SK-N-SH (cell line): ENCODE results near the gene SLC47A2. TPM values are rescaled to one million over a fixed set of nuclear protein-coding genes. Genes with fewer than 3 reads are reported as not detected.

Experiments used
- CTCF ChIA-PET: fragments of 300-600, 350-600 bp; formaldehyde crosslinking; extraction: SDS; loops from one replicate; lab custom pipeline; 2021; lab: Yijun Ruan, JAX
- POLR2A ChIA-PET: fragments of 350-600 bp; sonication (Branson Sonifier 250); formaldehyde crosslinking; extraction: SDS; loops from one replicate; lab custom pipeline; 2020; ENCODE audit warnings: antibody characterized with exemption, inconsistent platforms; lab: Yijun Ruan, JAX
- DNase-seq: peaks from one replicate; pipeline ENCODE4 v3.0.0; 2012
- H2AFZ ChIP-seq: fragments of 200-600 bp; sonication (generic); 2 replicates; pipeline ENCODE4 v1.8.1; 2016; ENCODE audit warnings: antibody characterized with exemption, mild to moderate bottlenecking, low read depth
- H3F3A ChIP-seq: fragments of 200-600 bp; sonication (generic); replicated peaks from 2 replicates; pipeline ENCODE3; 2016; ENCODE audit warnings: antibody characterized with exemption, mild to moderate bottlenecking; ENCODE audit not compliant: insufficient read depth
- H3K27ac ChIP-seq, 2 experiments: fragments of 200-500 bp in 1 of 2; fragments of 200-600 bp in 1 of 2; sonication (Bioruptor generic) in 1 of 2; sonication (generic), shearing (Covaris generic) in 1 of 2; 2 replicates each; pipeline versions ENCODE4 v1.5.1 to v1.6.1; 2014 to 2016; ENCODE audit warnings: low read depth in 2 of 2, inconsistent platforms in 1 of 2, low read length in 1 of 2, mild to moderate bottlenecking in 1 of 2, mixed read lengths in 1 of 2
- H3K27me3 ChIP-seq: fragments of 200-600 bp; sonication (generic), shearing (Covaris generic); 2 replicates; pipeline ENCODE4 v1.6.1; 2016; ENCODE audit warnings: mixed run types; ENCODE audit not compliant: insufficient read depth
- H3K36me3 ChIP-seq, 2 experiments: fragments of 200-500 bp in 1 of 2; fragments of 200-600 bp in 1 of 2; sonication (Bioruptor generic) in 1 of 2; sonication (generic) in 1 of 2; replicated peaks in 1 of 2; 2 replicates each; pipeline versions ENCODE3 to v1.5.1; 2014 to 2016; ENCODE audit warnings: low read length in 1 of 2, mild to moderate bottlenecking in 1 of 2; ENCODE audit not compliant: insufficient read depth in 2 of 2, control insufficient read depth in 1 of 2
- H3K4me1 ChIP-seq, 2 experiments: fragments of 200-500 bp in 1 of 2; fragments of 200-600 bp in 1 of 2; sonication (Bioruptor generic) in 1 of 2; sonication (generic), shearing (Covaris generic) in 1 of 2; 2 replicates each; pipeline versions ENCODE4 v1.5.1 to v1.6.1; 2014 to 2016; ENCODE audit warnings: low read depth in 1 of 2, low read length in 1 of 2, mixed run types in 1 of 2; ENCODE audit not compliant: insufficient read depth in 2 of 2, control insufficient read depth in 1 of 2
- H3K4me2 ChIP-seq: fragments of 200-600 bp; sonication (generic), shearing (Covaris generic); 2 replicates; pipeline ENCODE4 v1.6.1; 2017; ENCODE audit warnings: mixed run types
- H3K4me3 ChIP-seq, 2 experiments: fragments of 200-500 bp in 1 of 2; fragments of 200-600 bp in 1 of 2; sonication (Bioruptor generic) in 1 of 2; sonication (generic), shearing (Covaris generic) in 1 of 2; 2 replicates each; pipeline versions ENCODE4 v1.5.1 to v1.8.1; 2014 to 2016; ENCODE audit warnings: low read depth in 2 of 2, inconsistent platforms in 1 of 2, low read length in 1 of 2, mild to moderate bottlenecking in 1 of 2, mixed read lengths in 1 of 2, moderate library complexity in 1 of 2
- H3K79me2 ChIP-seq: fragments of 200-600 bp; sonication (generic); 2 replicates; pipeline ENCODE4 v1.8.1; 2017; ENCODE audit warnings: mild to moderate bottlenecking; ENCODE audit not compliant: insufficient read depth
- H3K9ac ChIP-seq: fragments of 200-600 bp; sonication (generic); 2 replicates; pipeline ENCODE4 v1.6.1; 2017; ENCODE audit warnings: mixed run types
- H3K9me2 ChIP-seq: fragments of 200-600 bp; sonication (generic); 2 replicates; pipeline ENCODE4 v1.6.1; 2017; ENCODE audit warnings: mixed run types
- H3K9me3 ChIP-seq: fragments of 200-600 bp; sonication (generic); 2 replicates; pipeline ENCODE4 v1.6.1; 2017; ENCODE audit warnings: mixed run types, mild to moderate bottlenecking, moderate library complexity
- H4K20me1 ChIP-seq: fragments of 200-600 bp; sonication (generic); 2 replicates; pipeline ENCODE4 v1.6.1; 2017; ENCODE audit warnings: mild to moderate bottlenecking, mixed run types; ENCODE audit not compliant: insufficient read depth
- FOSL2 ChIP-seq: IDR thresholded peaks from 2 replicates; pipeline ENCODE4 v1.4.0; 2012; ENCODE audit warnings: low read depth, mild to moderate bottlenecking, moderate library complexity, borderline replicate concordance
- FOXJ3 ChIP-seq: sonication (generic); formaldehyde crosslinking; IDR thresholded peaks from 2 replicates; pipeline ENCODE4 v1.5.1; 2020; ENCODE audit warnings: mild to moderate bottlenecking, missing genetic modification reagents
- FOXM1 ChIP-seq: IDR thresholded peaks from 2 replicates; pipeline ENCODE4 v1.4.0; 2012; ENCODE audit warnings: low read depth, mild to moderate bottlenecking
- GABPA ChIP-seq: IDR thresholded peaks from 2 replicates; pipeline ENCODE4 v1.4.0; 2012; ENCODE audit warnings: low read depth, mild to moderate bottlenecking
- GATA2 ChIP-seq: sonication (generic); formaldehyde crosslinking; IDR thresholded peaks from 2 replicates; pipeline ENCODE4 v1.5.0; 2020; ENCODE audit warnings: mild to moderate bottlenecking, missing genetic modification reagents
- IRF3 ChIP-seq: fragments of 150-350 bp; IDR thresholded peaks from 2 replicates; pipeline ENCODE4 v1.6.1; 2016; ENCODE audit warnings: mild to moderate bottlenecking, low read depth, low read length
- MEF2A ChIP-seq: IDR thresholded peaks from 2 replicates; pipeline ENCODE4 v1.4.0; 2012; ENCODE audit warnings: low read depth, borderline replicate concordance
- MXI1 ChIP-seq: IDR thresholded peaks from 2 replicates; pipeline ENCODE4 v1.6.1; 2012; ENCODE audit warnings: mild to moderate bottlenecking, low read depth, low read length, improper control_type of control experiment
- NRF1 ChIP-seq: IDR thresholded peaks from 2 replicates; pipeline ENCODE4 v1.6.1; 2012; ENCODE audit warnings: low read depth, mild to moderate bottlenecking, low read length
- RCOR1 ChIP-seq: fragments of 150-350 bp; IDR thresholded peaks from 2 replicates; pipeline ENCODE4 v1.6.1; 2017; ENCODE audit warnings: antibody characterized with exemption, low read length
- RFX5 ChIP-seq: IDR thresholded peaks from 2 replicates; pipeline ENCODE4 v1.6.1; 2012; ENCODE audit warnings: mild to moderate bottlenecking, improper control_type of control experiment, low read length
- SMC3 ChIP-seq: IDR thresholded peaks from 2 replicates; pipeline ENCODE4 v1.6.1; 2012; ENCODE audit warnings: low read depth, low read length, improper control_type of control experiment
- TCF12 ChIP-seq: IDR thresholded peaks from 2 replicates; pipeline ENCODE4 v1.4.0; 2012
- whole genome bisulfite sequencing: methylation state at CpG from one replicate; pipeline ENCODE4 v1.1.6; 2017; ENCODE audit warnings: low lambda C conversion rate; 5-methylcytosine and 5-hydroxymethylcytosine counted together
- polyA plus RNA-seq, 3 experiments: library from polyadenylated mRNA; depleted of rRNA; stranded (reverse); fragments of >200 nt; gene quantifications; 2 replicates each; pipeline ENCODE4 v1.2.3, GENCODE V29; 2012
- TF ChIP-seq, protein P1 (sequence below): IDR thresholded peaks from 2 replicates; pipeline ENCODE4 v1.4.0; 2012; ENCODE audit warnings: low read depth
- TF ChIP-seq, protein P2 (sequence below): fragments of 200-600 bp; sonication (generic); IDR thresholded peaks from 2 replicates; pipeline ENCODE4 v1.6.1; 2017; ENCODE audit warnings: antibody characterized with exemption, mild to moderate bottlenecking, moderate library complexity
- TF ChIP-seq, protein P3 (sequence below): IDR thresholded peaks from 2 replicates; pipeline ENCODE4 v1.4.0; 2012; ENCODE audit warnings: low read depth, borderline replicate concordance

SLC47A2 gene
- polyA plus RNA-seq, 1 of the 3 experiments (the other 2 are of a cell fraction): not detected

DNA sequence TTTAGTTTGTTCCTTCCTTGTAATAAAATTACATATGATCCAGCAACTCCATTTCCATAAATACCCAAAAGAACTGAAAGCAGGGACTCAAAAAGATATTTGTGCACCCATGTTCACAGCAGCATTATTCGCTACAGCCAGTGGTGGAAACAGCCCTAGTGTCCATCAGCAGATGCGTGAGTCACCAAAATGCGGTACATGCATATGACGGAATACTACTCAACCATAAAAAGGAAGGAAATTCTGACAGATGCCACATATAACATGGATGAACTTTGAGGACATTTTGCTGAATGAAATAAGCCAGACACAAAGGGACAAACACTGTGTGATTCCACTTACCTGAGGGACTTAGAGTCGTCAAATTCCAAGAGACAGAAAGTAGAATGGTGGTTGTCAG lies 9.1 kb upstream of the SLC47A2 start:
- no peaks in the 10 kb centered on the region for H3K79me2 ChIP-seq
- no peak for TF ChIP-seq FOXJ3 (CRISPR knock-in tag)
- TF ChIP-seq NRF1: no peak
- no peak for TF ChIP-seq GABPA
- TF ChIP-seq RCOR1: no peak
- TF ChIP-seq FOSL2: no peak
- no peak for DNase-seq
- no peak overlapping the region for H3K4me2 ChIP-seq
- H3K27me3 ChIP-seq: no peaks in the 10 kb centered on the region
- no peak overlapping the region for H3K4me3 ChIP-seq
- POLR2A ChIA-PET: no interaction called here
- H3K27ac ChIP-seq: no peak overlapping the region
- no peaks in the 10 kb centered on the region for H4K20me1 ChIP-seq
- CTCF ChIA-PET: interaction anchor here (1.3 to 1.5 kb wide), 2 partner anchors 19 to 37 kb away, joined by 3 to 4 read pairs; no protein-coding TSS in a partner anchor
- H3K4me1 ChIP-seq: peaks cover 0 to 21% of the 10 kb centered on the region in 2 experiments; a peak in 2 of 4 replicates
- no peak overlapping the region for H3K9ac ChIP-seq
- H3K36me3 ChIP-seq: no peaks in the 10 kb centered on the region
- no peak overlapping the region for H2AFZ ChIP-seq
- 92% methylated on average over 5 of the region's 5 CpGs for WGBS
- no peaks in the 10 kb centered on the region for H3K9me3 ChIP-seq
- no peaks in the 10 kb centered on the region for H3F3A ChIP-seq
- H3K9me2 ChIP-seq: no peaks in the 10 kb centered on the region

DNA sequence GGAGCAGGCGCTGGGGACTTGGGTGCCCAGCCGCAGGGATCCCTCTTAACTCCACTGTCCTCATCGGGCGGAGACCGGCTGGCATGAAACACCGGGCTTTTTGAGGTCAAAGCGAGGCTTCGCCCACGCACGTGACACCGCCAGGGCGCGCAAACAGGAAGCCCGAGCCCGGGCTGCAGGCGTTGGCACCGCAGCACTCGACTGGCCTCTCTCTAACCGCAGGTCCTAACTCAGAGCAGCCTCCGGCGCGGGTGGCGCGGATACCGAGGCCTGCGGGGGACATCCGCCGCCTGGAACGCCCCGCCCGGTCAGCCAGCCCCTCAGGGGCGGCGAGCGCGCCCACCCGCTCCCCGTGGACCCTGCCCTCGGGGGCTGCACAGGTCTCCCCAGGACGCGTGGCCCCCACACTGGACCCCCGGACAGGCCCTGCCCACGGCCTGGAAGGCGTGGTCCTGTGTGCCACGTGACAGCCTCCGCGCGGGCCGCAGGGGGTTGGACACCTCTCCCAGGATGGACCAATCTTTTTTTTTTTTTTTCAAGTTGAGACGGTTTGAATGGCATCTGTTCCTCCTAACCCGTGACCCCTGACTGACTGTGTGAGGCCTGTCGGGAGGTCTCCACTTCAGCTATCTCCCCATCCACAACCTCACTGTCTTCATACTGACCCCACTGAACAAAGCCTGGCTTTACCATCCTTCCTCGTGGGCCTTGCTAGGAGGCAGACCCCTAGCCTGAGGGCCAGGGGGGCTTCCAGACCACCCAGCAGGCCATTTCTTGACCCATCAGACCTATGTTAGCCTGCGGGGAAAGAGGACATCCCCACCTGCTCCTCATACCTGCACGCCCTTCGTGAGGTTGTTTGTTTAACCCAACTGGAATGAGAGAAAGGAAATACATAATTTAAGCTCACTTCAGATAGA lies 8.4 kb upstream of the SLC47A2 start:
- CTCF ChIA-PET: interaction anchor here (1.5 kb wide), 1 partner anchor 20 kb away, joined by 3 read pairs; no protein-coding TSS in a partner anchor
- Histone ChIP-seq H3K27ac (no peak overlapping the region), H3K79me2 (no peaks in the 10 kb centered on the region), H3K4me3 (no peak overlapping the region), H4K20me1 (no peaks in the 10 kb centered on the region), H3K4me2 (no peak overlapping the region), H3K27me3 (no peaks in the 10 kb centered on the region), H3K4me1 (peaks cover 0 to 21% of the 10 kb centered on the region in 2 experiments; a peak in 2 of 4 replicates), H3K9me2 (no peaks in the 10 kb centered on the region), H2AFZ (no peak overlapping the region), H3K9me3 (no peaks in the 10 kb centered on the region), H3K9ac (no peak overlapping the region), H3F3A (no peaks in the 10 kb centered on the region), H3K36me3 (no peaks in the 10 kb centered on the region)
- 91% methylated on average over 42 of the region's 55 CpGs for WGBS
- DNase-seq: no peak
- TF ChIP-seq GABPA (no peak), GATA2 (CRISPR knock-in tag) (no peak), FOXM1 (no peak), RCOR1 (no peak), SMC3 (no peak), RFX5 (no peak), IRF3 (no peak), MXI1 (no peak), MEF2A (no peak), TCF12 (no peak)
- TF ChIP-seq, protein P1, sequence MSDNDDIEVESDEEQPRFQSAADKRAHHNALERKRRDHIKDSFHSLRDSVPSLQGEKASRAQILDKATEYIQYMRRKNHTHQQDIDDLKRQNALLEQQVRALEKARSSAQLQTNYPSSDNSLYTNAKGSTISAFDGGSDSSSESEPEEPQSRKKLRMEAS: no peak
- TF ChIP-seq, protein P2, sequence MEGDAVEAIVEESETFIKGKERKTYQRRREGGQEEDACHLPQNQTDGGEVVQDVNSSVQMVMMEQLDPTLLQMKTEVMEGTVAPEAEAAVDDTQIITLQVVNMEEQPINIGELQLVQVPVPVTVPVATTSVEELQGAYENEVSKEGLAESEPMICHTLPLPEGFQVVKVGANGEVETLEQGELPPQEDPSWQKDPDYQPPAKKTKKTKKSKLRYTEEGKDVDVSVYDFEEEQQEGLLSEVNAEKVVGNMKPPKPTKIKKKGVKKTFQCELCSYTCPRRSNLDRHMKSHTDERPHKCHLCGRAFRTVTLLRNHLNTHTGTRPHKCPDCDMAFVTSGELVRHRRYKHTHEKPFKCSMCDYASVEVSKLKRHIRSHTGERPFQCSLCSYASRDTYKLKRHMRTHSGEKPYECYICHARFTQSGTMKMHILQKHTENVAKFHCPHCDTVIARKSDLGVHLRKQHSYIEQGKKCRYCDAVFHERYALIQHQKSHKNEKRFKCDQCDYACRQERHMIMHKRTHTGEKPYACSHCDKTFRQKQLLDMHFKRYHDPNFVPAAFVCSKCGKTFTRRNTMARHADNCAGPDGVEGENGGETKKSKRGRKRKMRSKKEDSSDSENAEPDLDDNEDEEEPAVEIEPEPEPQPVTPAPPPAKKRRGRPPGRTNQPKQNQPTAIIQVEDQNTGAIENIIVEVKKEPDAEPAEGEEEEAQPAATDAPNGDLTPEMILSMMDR: no peak
- TF ChIP-seq, protein P3, sequence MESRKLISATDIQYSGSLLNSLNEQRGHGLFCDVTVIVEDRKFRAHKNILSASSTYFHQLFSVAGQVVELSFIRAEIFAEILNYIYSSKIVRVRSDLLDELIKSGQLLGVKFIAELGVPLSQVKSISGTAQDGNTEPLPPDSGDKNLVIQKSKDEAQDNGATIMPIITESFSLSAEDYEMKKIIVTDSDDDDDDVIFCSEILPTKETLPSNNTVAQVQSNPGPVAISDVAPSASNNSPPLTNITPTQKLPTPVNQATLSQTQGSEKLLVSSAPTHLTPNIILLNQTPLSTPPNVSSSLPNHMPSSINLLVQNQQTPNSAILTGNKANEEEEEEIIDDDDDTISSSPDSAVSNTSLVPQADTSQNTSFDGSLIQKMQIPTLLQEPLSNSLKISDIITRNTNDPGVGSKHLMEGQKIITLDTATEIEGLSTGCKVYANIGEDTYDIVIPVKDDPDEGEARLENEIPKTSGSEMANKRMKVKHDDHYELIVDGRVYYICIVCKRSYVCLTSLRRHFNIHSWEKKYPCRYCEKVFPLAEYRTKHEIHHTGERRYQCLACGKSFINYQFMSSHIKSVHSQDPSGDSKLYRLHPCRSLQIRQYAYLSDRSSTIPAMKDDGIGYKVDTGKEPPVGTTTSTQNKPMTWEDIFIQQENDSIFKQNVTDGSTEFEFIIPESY: no peak
- POLR2A ChIA-PET: no interaction called here
